ENCODE results near the gene USP33. TPM values are rescaled to one million over a fixed set of nuclear protein-coding genes. Genes with fewer than 3 reads are reported as not detected.

Gene USP33
- total RNA-seq = 10 to 100 TPM; 50.9 to 90.5 (median 69.4) TPM

DNA sequence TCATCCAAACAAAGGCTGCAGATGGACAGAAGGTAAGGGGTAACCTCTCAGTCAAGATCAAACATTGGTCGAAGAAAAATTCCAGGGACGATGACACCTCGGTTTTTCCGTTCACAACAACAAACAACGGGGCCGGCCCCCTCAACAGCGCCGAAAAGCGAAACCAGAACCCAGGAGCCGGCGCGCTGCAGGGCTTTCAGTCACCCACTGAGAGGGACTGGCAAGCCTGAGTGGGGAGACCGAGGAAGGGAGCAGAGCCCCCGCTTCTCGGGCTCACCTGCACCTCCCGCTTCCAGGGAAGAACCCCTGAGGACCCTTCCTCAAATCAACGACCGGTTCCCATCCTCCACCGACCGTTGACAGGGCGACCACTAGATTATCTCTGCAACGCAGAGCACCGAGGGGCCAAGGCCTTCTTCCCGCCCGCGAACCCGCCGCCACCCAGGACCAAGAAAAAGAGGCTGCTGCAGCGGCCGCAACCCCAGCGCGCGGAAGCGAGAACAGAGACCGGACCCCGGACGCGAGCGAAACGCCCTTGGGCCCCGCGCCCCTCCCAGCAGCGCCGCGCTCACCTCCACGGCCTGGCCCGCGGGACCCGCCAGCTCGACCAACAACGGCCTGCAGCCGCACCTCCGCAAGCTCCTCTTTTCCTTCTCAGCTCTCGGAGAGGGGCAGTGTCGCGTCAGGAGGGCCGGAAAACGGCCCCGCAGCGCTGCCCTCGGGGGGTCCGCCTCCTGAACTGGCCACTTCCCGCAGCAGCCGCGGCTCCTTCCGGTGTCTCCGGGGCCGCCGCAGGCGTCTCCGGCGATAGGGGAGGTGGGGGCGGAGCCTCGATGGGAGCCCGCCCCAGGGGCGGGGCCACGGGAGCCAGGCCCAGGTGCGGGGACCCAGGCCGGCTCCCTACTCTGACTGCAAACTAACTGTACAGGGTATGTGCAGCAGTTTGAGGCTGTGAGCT is at the start of gene USP33:
Gene USP33 (minus strand): TSS at position 782 of the 958 bp plus-strand sequence. CDS start 18,155 bp downstream, outside the sequence.
- Histone ChIP-seq H3K27me3 (no peaks in the 10 kb centered on the region), H3K36me3 (no peaks in the 10 kb centered on the region), H3K9me3 (no peaks in the 10 kb centered on the region), H3K4me1 (peaks cover 0 to 48% (median 15%) of the 10 kb centered on the region in 4 donors), H3K4me3 (peak within 1 kb of the TSS; percentile 72 to 100 (median 96)), H3K27ac (peak within 1 kb of the TSS; percentile 91 to 99 (median 94))
- in situ Hi-C loops (cut with MboI; ENCODE audit: low pct_ligation_motif_present in 1 of 4, low pct_unique_long_range_greater_than_20kb in 1 of 4, low sequenced_read_pairs in 3 of 4) = no loop called here
- TF ChIP-seq, protein P1, sequence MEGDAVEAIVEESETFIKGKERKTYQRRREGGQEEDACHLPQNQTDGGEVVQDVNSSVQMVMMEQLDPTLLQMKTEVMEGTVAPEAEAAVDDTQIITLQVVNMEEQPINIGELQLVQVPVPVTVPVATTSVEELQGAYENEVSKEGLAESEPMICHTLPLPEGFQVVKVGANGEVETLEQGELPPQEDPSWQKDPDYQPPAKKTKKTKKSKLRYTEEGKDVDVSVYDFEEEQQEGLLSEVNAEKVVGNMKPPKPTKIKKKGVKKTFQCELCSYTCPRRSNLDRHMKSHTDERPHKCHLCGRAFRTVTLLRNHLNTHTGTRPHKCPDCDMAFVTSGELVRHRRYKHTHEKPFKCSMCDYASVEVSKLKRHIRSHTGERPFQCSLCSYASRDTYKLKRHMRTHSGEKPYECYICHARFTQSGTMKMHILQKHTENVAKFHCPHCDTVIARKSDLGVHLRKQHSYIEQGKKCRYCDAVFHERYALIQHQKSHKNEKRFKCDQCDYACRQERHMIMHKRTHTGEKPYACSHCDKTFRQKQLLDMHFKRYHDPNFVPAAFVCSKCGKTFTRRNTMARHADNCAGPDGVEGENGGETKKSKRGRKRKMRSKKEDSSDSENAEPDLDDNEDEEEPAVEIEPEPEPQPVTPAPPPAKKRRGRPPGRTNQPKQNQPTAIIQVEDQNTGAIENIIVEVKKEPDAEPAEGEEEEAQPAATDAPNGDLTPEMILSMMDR (IDR thresholded peaks at IDR 0.05) = peak in 1 of 5 experiments; percentile 16
- no peak for TF ChIP-seq EP300 (IDR thresholded peaks at IDR 0.05; ENCODE audit: low read depth)
- TF ChIP-seq POLR2AphosphoS5 (IDR thresholded peaks at IDR 0.05) = peak; percentile 90 to 92 (median 92)
- TF ChIP-seq POLR2A (IDR thresholded peaks at IDR 0.05) = peak; percentile 88
- DNase-seq = peak; percentile 93
- 0 to 1% methylated on average over 2 to 52 of the region's 79 CpGs for WGBS, 2 donors (ENCODE audit: low coverage in 1 of 2)
- intact Hi-C loops (cut with DNase I; ENCODE audit: low total_unique reads) = no loop called here

DNA sequence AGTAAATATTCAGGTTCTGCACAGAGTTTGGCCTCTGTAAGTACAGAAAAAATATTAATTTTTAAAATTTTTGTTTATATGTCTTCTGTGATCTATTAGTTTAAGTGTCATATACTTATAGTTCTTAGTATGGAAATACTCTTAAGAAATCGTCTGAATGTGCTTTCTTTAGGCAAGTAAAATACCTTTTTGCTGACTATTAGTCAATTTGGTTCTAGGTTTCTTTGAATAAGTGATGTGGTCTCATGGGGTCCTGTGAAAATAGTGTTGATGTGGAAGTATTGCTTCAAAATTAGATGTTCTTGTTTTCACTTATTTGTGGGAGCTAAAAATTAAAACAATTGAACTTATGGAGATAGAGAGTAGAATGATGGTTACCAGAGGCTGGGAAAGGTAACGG is 43.7 kb upstream of the USP33 start:
- intact Hi-C loops (cut with DNase I; ENCODE audit: low total_unique reads) = no loop called here
- 45 to 66% methylated on average over 2 of the region's 2 CpGs for WGBS, 2 donors (ENCODE audit: low coverage in 1 of 2)
- in situ Hi-C loops (cut with MboI; ENCODE audit: low pct_ligation_motif_present in 1 of 4, low pct_unique_long_range_greater_than_20kb in 1 of 4, low sequenced_read_pairs in 3 of 4) = loop anchor here in 2 of 4 donors (25.0 kb wide), 1 partner anchor 309 kb away; no protein-coding TSS in a partner anchor
- Histone ChIP-seq H3K27ac (no peak overlapping the region), H3K36me3 (peaks cover 0 to 41% (median 10%) of the 10 kb centered on the region in 4 donors), H3K9me3 (no peaks in the 10 kb centered on the region), H3K27me3 (no peaks in the 10 kb centered on the region), H3K4me3 (no peak overlapping the region), H3K4me1 (no peaks in the 10 kb centered on the region)
- DNase-seq = no peak
- no peak for TF ChIP-seq POLR2A (IDR thresholded peaks at IDR 0.05)
- no peak for TF ChIP-seq POLR2AphosphoS5 (IDR thresholded peaks at IDR 0.05)
- TF ChIP-seq, protein P1 (IDR thresholded peaks at IDR 0.05) = no peak
- TF ChIP-seq EP300 (IDR thresholded peaks at IDR 0.05; ENCODE audit: low read depth) = no peak

DNA sequence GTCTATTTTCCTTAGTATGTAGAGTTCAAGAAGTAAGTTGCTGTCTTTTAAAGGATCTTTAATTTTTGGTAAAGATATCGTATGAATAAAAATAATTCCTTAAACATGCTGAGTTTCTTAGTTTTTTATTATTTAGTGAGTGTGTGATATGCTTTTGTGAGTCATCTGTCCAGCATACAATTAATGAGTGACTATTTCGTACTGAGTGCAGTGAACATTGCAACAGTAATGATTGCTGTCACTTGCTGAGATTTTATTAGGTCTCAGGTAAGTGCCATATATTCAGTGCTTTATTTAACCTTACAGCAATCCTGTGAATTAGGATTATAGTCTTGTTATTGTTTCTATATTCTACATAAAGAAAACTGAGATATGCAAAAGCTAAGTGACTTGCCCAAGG is 42.4 kb upstream of the USP33 start:
- no peaks in the 10 kb centered on the region for H3K4me1 ChIP-seq
- DNase-seq = no peak
- TF ChIP-seq POLR2AphosphoS5 (IDR thresholded peaks at IDR 0.05) (no peak), POLR2A (IDR thresholded peaks at IDR 0.05) (no peak), EP300 (IDR thresholded peaks at IDR 0.05; ENCODE audit: low read depth) (no peak)
- TF ChIP-seq, protein P1 (IDR thresholded peaks at IDR 0.05) = no peak
- in situ Hi-C loops (cut with MboI; ENCODE audit: low pct_ligation_motif_present in 1 of 4, low pct_unique_long_range_greater_than_20kb in 1 of 4, low sequenced_read_pairs in 3 of 4) (loop anchor here in 2 of 4 donors (25.0 kb wide), 1 partner anchor 310 kb away; no protein-coding TSS in a partner anchor), intact Hi-C loops (cut with DNase I; ENCODE audit: low total_unique reads) (no loop called here)
- no peak overlapping the region for H3K27ac ChIP-seq
- 93% methylated on average over 2 of the region's 2 CpGs for WGBS, 2 donors (ENCODE audit: low coverage in 1 of 2)
- no peaks in the 10 kb centered on the region for H3K9me3 ChIP-seq
- H3K4me3 ChIP-seq = no peak overlapping the region
- no peaks in the 10 kb centered on the region for H3K27me3 ChIP-seq
- H3K36me3 ChIP-seq = peaks cover 0 to 28% (median 6%) of the 10 kb centered on the region in 4 donors

DNA sequence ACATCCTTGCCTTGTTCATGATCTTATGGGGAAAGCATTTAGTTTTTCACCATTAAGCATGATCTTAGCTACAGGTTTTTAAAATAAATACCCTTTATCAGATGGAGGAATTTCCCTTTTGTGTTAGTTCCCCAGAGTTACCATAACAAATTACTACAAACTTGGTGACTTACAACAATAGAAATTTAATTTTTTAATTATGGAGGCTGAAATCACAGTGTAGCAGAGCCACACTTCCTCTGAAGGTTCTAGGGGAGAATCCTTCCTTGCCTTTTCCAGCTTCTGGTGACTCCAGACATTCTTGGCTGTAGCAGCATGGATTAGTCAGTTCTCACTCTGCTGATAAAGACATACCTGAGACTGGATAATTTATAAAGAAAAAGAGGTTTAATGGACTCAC is 38.3 kb upstream of the USP33 start:
- Histone ChIP-seq H3K27ac (no peak overlapping the region), H3K27me3 (no peaks in the 10 kb centered on the region), H3K4me3 (no peak overlapping the region), H3K36me3 (peaks cover 0 to 19% (median 4%) of the 10 kb centered on the region in 4 donors), H3K4me1 (no peaks in the 10 kb centered on the region), H3K9me3 (no peaks in the 10 kb centered on the region)
- TF ChIP-seq, protein P1 (IDR thresholded peaks at IDR 0.05) = no peak
- TF ChIP-seq EP300 (IDR thresholded peaks at IDR 0.05; ENCODE audit: low read depth) (no peak), POLR2A (IDR thresholded peaks at IDR 0.05) (no peak), POLR2AphosphoS5 (IDR thresholded peaks at IDR 0.05) (no peak)
- intact Hi-C loops (cut with DNase I; ENCODE audit: low total_unique reads) = no loop called here
- DNase-seq = no peak
- in situ Hi-C loops (cut with MboI; ENCODE audit: low pct_ligation_motif_present in 1 of 4, low pct_unique_long_range_greater_than_20kb in 1 of 4, low sequenced_read_pairs in 3 of 4) = no loop called here
